Measurements from ENCODE around the gene CCDC192.
"Not testable (repeated sequence)": the region's sequence is repeated elsewhere in the genome, so short reads cannot be mapped to it uniquely, and the experiment has no call there.

The CCDC192 gene

GRCh38 chr5:127699416-127699815 is 3.8 kb upstream of the CCDC192 start:
- no peak for DNase-seq (ENCODE audit: low spot score)

- DNase-seq (ENCODE audit: low spot score) = no peak
Measured at GRCh38 chr5:127700237-127700766, 2.9 kb upstream of the CCDC192 start.

GRCh38 chr5:127702434-127702833 is 757 bp upstream of the CCDC192 start:
- no peak for DNase-seq (ENCODE audit: low spot score)

GRCh38 chr5:127705120-127705892 is 2.1 kb downstream of the CCDC192 start:
- DNase-seq (ENCODE audit: low spot score) = peak; percentile 6

GRCh38 chr5:127706691-127707090 is 3.5 kb downstream of the CCDC192 start:
- DNase-seq (ENCODE audit: low spot score) = no peak

- DNase-seq (ENCODE audit: low spot score) = no peak
Measured at GRCh38 chr5:127707209-127707608, 4.0 kb downstream of the CCDC192 start.

- DNase-seq (ENCODE audit: low spot score) = not testable (repeated sequence)
Measured at GRCh38 chr5:127713083-127713482, 9.9 kb downstream of the CCDC192 start.

GRCh38 chr5:127718181-127718580 is 15.0 kb downstream of the CCDC192 start:
- DNase-seq (ENCODE audit: low spot score) = no peak

GRCh38 chr5:127723571-127723970 is 20.4 kb downstream of the CCDC192 start:
- no peak for DNase-seq (ENCODE audit: low spot score)

GRCh38 chr5:127725673-127726072 is 22.5 kb downstream of the CCDC192 start:
- DNase-seq (ENCODE audit: low spot score) = no peak

- no peak for DNase-seq (ENCODE audit: low spot score)
Measured at GRCh38 chr5:127732963-127733362, 29.8 kb downstream of the CCDC192 start.

- not testable (repeated sequence) for DNase-seq (ENCODE audit: low spot score)
Measured at GRCh38 chr5:127739348-127739747, 36.2 kb downstream of the CCDC192 start.

GRCh38 chr5:127739807-127740384 is 36.7 kb downstream of the CCDC192 start:
- DNase-seq (ENCODE audit: low spot score) = no peak

- DNase-seq (ENCODE audit: low spot score) = no peak
Measured at GRCh38 chr5:127741412-127741811, 38.2 kb downstream of the CCDC192 start.

- DNase-seq (ENCODE audit: low spot score) = no peak
Measured at GRCh38 chr5:127744241-127744640, 41.0 kb downstream of the CCDC192 start.

- peak; percentile 61 for DNase-seq (ENCODE audit: low spot score)
Measured at GRCh38 chr5:127746756-127747155, 43.6 kb downstream of the CCDC192 start.

GRCh38 chr5:127752503-127753265 is 49.5 kb downstream of the CCDC192 start:
- DNase-seq (ENCODE audit: low spot score) = not testable (repeated sequence)

GRCh38 chr5:127754259-127754658 is 51.1 kb downstream of the CCDC192 start:
- DNase-seq (ENCODE audit: low spot score) = no peak

GRCh38 chr5:127754706-127755105 is 51.5 kb downstream of the CCDC192 start:
- DNase-seq (ENCODE audit: low spot score) = no peak

GRCh38 chr5:127757576-127757975 is 54.4 kb downstream of the CCDC192 start:
- DNase-seq (ENCODE audit: low spot score) = peak; percentile 42

GRCh38 chr5:127758766-127759283 is 55.6 kb downstream of the CCDC192 start:
- no peak for DNase-seq (ENCODE audit: low spot score)

- no peak for DNase-seq (ENCODE audit: low spot score)
Measured at GRCh38 chr5:127761869-127762268, 58.7 kb downstream of the CCDC192 start.
